ENCODE results near the gene PRPF4. TPM values are rescaled to one million over a fixed set of nuclear protein-coding genes. Genes with fewer than 3 reads are reported as not detected.

PRPF4 gene
- total RNA-seq, 2 donors from 2014 or later: 35.7 to 36.0 TPM

DNA sequence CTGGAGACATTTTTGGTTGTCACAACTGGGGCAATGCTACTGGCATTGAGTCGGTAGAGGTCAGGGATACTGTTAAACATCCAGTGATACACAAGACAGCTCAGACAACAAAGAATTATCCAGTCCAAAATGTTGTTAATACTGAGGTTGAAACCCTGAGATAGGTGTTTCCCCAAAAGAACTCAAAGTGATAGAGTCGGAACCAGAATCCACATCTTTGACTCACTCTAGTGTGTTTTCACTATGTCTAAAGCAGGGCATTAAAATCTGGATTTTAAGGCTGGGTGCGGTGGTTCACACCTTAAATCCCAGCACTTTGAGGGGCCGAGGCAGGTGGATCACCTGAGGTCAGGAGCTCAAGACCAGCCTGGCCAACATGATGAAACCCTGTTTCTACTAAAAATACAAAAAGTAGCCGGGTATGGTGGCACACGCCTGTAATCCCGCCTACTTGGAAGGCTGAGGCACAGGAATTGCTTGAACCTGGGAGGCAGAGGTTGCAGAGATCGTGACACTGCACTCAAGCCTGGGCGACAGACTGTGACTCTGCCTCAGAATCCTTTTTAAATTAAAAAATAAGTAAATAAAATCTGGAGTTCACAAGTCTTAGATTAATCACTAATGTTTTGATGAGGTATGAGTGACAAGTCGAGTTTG lies 37.1 kb upstream of the PRPF4 start:
- 94 to 96% methylated on average over 8 to 10 of the region's 10 CpGs for WGBS, 2 experiments (ENCODE audit: insufficient coverage in 1 of 2, insufficient read length in 1 of 2)
- Mint-ChIP-seq H3K36me3 (ENCODE audit: low read depth) (no peaks in the 10 kb centered on the region), H3K27ac (no peak overlapping the region), H3K27me3 (ENCODE audit: insufficient read depth) (no peaks in the 10 kb centered on the region), H3K4me1 (no peaks in the 10 kb centered on the region), H3K9me3 (no peaks in the 10 kb centered on the region), H3K4me3 (no peak overlapping the region)
- H3K4me3 ChIP-seq (ENCODE audit: low read length): no peak overlapping the region
- no peaks in the 10 kb centered on the region for H3K9me3 ChIP-seq (ENCODE audit: control insufficient read depth, low read length)
- H3K9ac ChIP-seq (ENCODE audit: extremely low read depth, low read length, poor library complexity, severe bottlenecking): no peak overlapping the region
- no peaks in the 10 kb centered on the region for H3K36me3 ChIP-seq (ENCODE audit: control insufficient read depth, insufficient read depth, low read length)
- H3K27ac ChIP-seq (ENCODE audit: low read depth, low read length): no peak overlapping the region
- H3K4me1 ChIP-seq (ENCODE audit: control insufficient read depth, insufficient read depth, low read length): no peaks in the 10 kb centered on the region
- H3K27me3 ChIP-seq (ENCODE audit: control insufficient read depth, insufficient read depth, low read length, poor library complexity, severe bottlenecking): no peaks in the 10 kb centered on the region
- DNase-seq: no peak
- TF ChIP-seq, protein P1, sequence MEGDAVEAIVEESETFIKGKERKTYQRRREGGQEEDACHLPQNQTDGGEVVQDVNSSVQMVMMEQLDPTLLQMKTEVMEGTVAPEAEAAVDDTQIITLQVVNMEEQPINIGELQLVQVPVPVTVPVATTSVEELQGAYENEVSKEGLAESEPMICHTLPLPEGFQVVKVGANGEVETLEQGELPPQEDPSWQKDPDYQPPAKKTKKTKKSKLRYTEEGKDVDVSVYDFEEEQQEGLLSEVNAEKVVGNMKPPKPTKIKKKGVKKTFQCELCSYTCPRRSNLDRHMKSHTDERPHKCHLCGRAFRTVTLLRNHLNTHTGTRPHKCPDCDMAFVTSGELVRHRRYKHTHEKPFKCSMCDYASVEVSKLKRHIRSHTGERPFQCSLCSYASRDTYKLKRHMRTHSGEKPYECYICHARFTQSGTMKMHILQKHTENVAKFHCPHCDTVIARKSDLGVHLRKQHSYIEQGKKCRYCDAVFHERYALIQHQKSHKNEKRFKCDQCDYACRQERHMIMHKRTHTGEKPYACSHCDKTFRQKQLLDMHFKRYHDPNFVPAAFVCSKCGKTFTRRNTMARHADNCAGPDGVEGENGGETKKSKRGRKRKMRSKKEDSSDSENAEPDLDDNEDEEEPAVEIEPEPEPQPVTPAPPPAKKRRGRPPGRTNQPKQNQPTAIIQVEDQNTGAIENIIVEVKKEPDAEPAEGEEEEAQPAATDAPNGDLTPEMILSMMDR (conservative IDR thresholded peaks at IDR 0.05): no peak

DNA sequence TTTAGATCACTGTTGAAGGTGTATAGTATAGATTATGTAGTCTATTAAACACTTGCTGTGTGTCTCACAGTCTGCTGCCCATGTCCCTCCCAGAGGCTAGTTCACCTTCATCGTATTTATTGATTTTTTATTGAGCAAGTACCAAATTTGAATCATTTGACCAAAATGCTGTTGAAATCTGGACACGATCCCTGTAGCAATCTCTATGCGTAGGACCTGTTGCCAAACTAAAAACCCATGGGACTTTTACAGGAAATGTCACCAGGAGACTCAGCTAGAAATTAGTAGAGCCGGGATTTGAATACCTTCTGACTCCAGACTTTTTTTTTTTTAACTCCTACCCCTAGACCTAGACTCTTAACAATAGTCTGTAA lies 36.6 kb upstream of the PRPF4 start:
- Mint-ChIP-seq H3K36me3 (ENCODE audit: low read depth) (no peaks in the 10 kb centered on the region), H3K4me3 (no peak overlapping the region), H3K27me3 (ENCODE audit: insufficient read depth) (no peaks in the 10 kb centered on the region), H3K9me3 (no peaks in the 10 kb centered on the region), H3K27ac (no peak overlapping the region), H3K4me1 (no peaks in the 10 kb centered on the region)
- no peak overlapping the region for H3K4me3 ChIP-seq (ENCODE audit: low read length)
- TF ChIP-seq, protein P1 (conservative IDR thresholded peaks at IDR 0.05): no peak
- no peak overlapping the region for H3K27ac ChIP-seq (ENCODE audit: low read depth, low read length)
- H3K4me1 ChIP-seq (ENCODE audit: control insufficient read depth, insufficient read depth, low read length): no peaks in the 10 kb centered on the region
- DNase-seq: no peak
- H3K36me3 ChIP-seq (ENCODE audit: control insufficient read depth, insufficient read depth, low read length): no peaks in the 10 kb centered on the region
- no peaks in the 10 kb centered on the region for H3K9me3 ChIP-seq (ENCODE audit: control insufficient read depth, low read length)
- no peak overlapping the region for H3K9ac ChIP-seq (ENCODE audit: extremely low read depth, low read length, poor library complexity, severe bottlenecking)
- H3K27me3 ChIP-seq (ENCODE audit: control insufficient read depth, insufficient read depth, low read length, poor library complexity, severe bottlenecking): no peaks in the 10 kb centered on the region
- WGBS, 2 experiments (ENCODE audit: insufficient coverage in 1 of 2, insufficient read length in 1 of 2): 90 to 94% methylated on average over 4 of the region's 4 CpGs

DNA sequence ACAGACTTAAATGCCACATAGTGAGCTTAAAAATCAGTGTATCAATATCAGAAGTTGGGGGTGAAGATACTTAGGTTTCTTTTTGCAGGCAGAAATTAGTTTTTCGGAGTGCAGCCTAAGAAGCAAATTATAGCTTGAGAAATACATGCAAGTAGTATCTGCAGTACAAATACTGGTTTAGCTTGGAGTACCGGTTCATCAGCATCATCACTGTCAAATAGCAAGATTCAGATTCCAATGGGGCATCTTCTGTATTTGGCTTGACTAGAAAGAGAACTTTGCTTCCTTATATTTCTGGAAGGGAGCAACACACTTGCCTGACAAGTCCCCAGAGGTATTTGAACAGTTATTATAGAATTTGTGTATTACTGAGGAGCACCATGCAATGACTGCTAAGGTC lies 34.3 kb upstream of the PRPF4 start:
- Mint-ChIP-seq H3K9me3 (no peaks in the 10 kb centered on the region), H3K4me3 (no peak overlapping the region), H3K27me3 (ENCODE audit: insufficient read depth) (no peaks in the 10 kb centered on the region), H3K27ac (no peak overlapping the region), H3K4me1 (no peaks in the 10 kb centered on the region), H3K36me3 (ENCODE audit: low read depth) (no peaks in the 10 kb centered on the region)
- H3K9me3 ChIP-seq (ENCODE audit: control insufficient read depth, low read length): no peaks in the 10 kb centered on the region
- DNase-seq: no peak
- no peak overlapping the region for H3K9ac ChIP-seq (ENCODE audit: extremely low read depth, low read length, poor library complexity, severe bottlenecking)
- no peaks in the 10 kb centered on the region for H3K36me3 ChIP-seq (ENCODE audit: control insufficient read depth, insufficient read depth, low read length)
- H3K27ac ChIP-seq (ENCODE audit: low read depth, low read length): no peak overlapping the region
- H3K4me3 ChIP-seq (ENCODE audit: low read length): no peak overlapping the region
- TF ChIP-seq, protein P1 (conservative IDR thresholded peaks at IDR 0.05): no peak
- no peaks in the 10 kb centered on the region for H3K27me3 ChIP-seq (ENCODE audit: control insufficient read depth, insufficient read depth, low read length, poor library complexity, severe bottlenecking)
- no peaks in the 10 kb centered on the region for H3K4me1 ChIP-seq (ENCODE audit: control insufficient read depth, insufficient read depth, low read length)
- WGBS, 2 experiments (ENCODE audit: insufficient coverage in 1 of 2, insufficient read length in 1 of 2): 92 to 94% methylated on average over 2 of the region's 2 CpGs
